Thyroid gland (tissue), 4 donors: ENCODE measurements around the gene ANKK1.

Experiments
- POLR2A ChIP-seq, 2 donors: fragments of 450-650 bp; IDR thresholded peaks; one replicate each; pipeline ENCODE4 v1.6.1; 2017; ENCODE audit warnings: antibody characterized with exemption in 2 of 2, mild to moderate bottlenecking in 2 of 2, moderate library complexity in 1 of 2
- TF ChIP-seq, protein P1 (sequence below), 6 experiments: fragments of 200-600 bp in 3 of 6; fragments of 450-650 bp in 3 of 6; sonication (generic) in 3 of 6; IDR thresholded peaks; one replicate each; pipeline ENCODE4 v1.5.1; 2016 to 2019; ENCODE audit warnings: antibody characterized with exemption in 6 of 6, mild to moderate bottlenecking in 2 of 6, inconsistent platforms in 1 of 6, moderate library complexity in 1 of 6

DNA sequence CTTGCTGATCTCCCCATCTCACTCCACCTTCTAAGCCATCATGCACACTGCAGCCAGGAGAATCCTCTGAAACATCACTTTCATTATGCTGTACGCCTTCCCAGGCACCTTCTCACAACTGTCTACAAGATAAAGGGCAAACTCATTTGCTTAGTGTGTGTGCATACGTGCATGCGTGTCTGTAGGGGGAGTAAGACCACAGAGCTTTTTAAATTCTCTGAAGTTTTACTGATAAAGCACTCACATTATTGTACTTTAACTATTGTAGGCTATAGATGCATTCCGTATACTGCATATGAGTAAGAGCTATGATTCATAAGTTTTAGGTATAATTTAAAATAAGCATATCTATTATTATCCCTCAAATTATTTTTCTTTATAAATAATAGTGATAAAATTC, 15.3 kb upstream of the ANKK1 start:
- TF ChIP-seq, protein P1, sequence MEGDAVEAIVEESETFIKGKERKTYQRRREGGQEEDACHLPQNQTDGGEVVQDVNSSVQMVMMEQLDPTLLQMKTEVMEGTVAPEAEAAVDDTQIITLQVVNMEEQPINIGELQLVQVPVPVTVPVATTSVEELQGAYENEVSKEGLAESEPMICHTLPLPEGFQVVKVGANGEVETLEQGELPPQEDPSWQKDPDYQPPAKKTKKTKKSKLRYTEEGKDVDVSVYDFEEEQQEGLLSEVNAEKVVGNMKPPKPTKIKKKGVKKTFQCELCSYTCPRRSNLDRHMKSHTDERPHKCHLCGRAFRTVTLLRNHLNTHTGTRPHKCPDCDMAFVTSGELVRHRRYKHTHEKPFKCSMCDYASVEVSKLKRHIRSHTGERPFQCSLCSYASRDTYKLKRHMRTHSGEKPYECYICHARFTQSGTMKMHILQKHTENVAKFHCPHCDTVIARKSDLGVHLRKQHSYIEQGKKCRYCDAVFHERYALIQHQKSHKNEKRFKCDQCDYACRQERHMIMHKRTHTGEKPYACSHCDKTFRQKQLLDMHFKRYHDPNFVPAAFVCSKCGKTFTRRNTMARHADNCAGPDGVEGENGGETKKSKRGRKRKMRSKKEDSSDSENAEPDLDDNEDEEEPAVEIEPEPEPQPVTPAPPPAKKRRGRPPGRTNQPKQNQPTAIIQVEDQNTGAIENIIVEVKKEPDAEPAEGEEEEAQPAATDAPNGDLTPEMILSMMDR (IDR thresholded peaks at IDR 0.05), result no peak
- no peak for TF ChIP-seq POLR2A (IDR thresholded peaks at IDR 0.05)
